GM10266 (cell line): ENCODE data around the gene NSMCE1.
"Not testable (repeated sequence)": the region's sequence is repeated elsewhere in the genome, so short reads cannot be mapped to it uniquely, and the experiment has no call there.

Experiments
- DNase-seq: peaks from one replicate; pipeline ENCODE4 v3.0.0; 2012; ENCODE audit errors: extremely low spot score
- TF ChIP-seq, protein P1 (sequence below): IDR thresholded peaks from 2 replicates; pipeline ENCODE4 v1.5.1; 2012; ENCODE audit warnings: mild to moderate bottlenecking, low read depth; ENCODE audit not compliant: control insufficient read depth, insufficient read depth; ENCODE audit errors: missing control alignments

NSMCE1 gene

DNA sequence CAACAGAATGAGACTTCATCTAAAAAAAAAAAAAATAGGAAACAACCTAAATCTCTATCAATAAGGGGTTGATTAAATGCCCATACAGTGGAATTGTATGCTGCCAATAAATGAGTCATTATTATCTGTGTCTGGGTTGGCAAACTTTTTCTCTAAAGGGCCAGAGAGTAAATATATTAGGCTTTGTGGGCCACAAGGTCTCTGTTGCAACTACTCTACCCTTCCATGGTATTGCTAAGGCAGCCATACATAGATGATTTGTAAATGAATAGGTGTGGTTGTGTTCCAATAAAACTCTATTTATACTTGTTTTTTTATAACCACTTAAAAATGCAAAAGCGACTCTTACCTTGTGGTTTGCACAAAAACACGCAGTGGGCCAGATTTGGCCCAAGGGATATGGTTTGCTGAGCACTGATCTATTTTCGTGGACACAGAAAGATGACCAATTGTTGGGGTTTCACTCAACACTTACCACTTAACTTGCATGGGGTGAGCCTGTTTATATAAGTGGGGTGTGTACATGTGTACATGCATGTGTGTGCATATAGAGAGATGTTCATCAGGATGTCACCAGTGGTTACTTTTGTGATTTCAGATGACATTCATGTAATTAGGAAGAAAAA is 32.8 kb upstream of the NSMCE1 start:
- TF ChIP-seq, protein P1, sequence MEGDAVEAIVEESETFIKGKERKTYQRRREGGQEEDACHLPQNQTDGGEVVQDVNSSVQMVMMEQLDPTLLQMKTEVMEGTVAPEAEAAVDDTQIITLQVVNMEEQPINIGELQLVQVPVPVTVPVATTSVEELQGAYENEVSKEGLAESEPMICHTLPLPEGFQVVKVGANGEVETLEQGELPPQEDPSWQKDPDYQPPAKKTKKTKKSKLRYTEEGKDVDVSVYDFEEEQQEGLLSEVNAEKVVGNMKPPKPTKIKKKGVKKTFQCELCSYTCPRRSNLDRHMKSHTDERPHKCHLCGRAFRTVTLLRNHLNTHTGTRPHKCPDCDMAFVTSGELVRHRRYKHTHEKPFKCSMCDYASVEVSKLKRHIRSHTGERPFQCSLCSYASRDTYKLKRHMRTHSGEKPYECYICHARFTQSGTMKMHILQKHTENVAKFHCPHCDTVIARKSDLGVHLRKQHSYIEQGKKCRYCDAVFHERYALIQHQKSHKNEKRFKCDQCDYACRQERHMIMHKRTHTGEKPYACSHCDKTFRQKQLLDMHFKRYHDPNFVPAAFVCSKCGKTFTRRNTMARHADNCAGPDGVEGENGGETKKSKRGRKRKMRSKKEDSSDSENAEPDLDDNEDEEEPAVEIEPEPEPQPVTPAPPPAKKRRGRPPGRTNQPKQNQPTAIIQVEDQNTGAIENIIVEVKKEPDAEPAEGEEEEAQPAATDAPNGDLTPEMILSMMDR = no peak
- DNase-seq = no peak

DNA sequence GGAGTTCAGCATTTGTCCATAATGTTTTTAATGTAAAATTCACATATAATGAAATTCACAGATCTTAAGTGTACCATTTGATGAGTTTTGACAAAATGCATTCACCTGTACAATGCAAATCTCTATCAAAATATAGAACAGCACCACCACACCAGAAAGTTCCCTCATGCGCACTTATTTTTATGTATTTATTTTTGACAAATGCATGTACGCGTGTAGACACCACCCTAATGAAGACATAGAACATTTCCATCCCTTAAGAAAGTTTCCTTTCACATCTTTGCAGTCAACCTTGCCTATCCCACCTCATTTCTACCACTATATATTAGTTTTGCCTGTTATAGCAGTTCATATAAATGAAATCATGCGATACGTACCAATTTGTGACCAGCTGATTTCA is 29.6 kb upstream of the NSMCE1 start:
- no peak for DNase-seq
- TF ChIP-seq, protein P1 = no peak

DNA sequence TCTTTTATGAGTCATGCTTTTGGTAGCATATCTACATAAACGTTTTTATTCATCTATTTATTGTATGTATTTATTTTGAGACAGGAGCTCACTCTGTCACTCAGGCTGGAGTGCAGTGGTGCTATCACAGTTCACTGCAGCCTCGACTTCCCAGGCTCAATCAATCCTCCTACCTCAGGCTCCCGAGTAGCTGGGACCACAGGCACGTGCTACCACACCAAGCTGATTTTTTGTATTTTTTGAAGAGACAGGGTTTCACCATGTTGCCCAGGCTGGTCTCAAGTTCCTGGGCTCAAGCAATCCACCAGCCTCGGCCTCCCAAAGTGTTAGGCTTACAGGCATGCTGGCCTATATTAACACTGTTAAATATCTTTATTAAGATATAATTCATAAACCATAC is 24.8 kb upstream of the NSMCE1 start:
- no peak for DNase-seq
- TF ChIP-seq, protein P1 = no peak

DNA sequence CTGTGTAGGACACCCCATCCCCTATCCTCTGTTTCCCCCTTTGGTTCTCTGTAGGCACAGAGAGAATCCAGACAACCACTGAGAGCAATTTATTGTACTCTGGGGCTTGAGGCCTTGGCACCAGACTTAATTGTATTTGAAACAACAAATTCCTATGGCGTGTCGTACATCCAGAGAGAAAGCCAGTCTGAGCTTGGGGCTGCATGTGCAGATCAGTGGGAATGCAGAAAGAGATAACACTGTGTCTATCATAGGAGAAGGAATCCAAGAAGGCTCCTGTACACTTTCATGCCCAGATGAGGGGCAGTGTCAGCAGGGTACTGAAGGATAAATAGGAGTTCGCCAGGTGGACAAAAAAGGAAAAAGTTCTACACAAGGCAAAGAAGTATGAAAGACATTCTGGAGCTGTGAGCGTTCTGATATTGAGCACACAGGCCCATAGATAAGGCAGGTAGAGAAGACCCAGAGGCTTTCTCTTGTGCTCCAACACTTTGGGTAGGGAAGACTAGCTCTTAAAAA is 23.2 kb upstream of the NSMCE1 start:
- DNase-seq = no peak
- TF ChIP-seq, protein P1 = no peak

DNA sequence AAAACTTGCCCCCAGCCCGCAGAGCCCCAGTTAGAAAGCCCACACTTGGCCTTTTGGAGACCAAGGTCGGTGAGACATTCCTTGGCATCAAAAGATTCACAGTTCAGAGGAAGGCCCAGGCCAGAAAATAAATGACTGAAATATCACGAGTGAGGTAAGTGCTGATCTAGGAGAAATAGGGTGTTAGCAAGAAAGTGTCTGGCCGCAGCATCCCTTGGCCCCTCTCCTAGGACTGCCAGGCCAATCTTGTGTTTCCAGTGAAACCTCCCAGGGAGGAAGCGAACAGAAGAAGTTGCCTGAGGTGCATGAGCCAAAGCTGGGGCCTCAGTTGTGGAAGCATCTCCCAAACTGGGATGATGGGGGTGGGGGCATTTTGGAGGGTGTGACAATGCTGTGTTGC is 22.5 kb upstream of the NSMCE1 start:
- DNase-seq = no peak
- TF ChIP-seq, protein P1 = no peak

DNA sequence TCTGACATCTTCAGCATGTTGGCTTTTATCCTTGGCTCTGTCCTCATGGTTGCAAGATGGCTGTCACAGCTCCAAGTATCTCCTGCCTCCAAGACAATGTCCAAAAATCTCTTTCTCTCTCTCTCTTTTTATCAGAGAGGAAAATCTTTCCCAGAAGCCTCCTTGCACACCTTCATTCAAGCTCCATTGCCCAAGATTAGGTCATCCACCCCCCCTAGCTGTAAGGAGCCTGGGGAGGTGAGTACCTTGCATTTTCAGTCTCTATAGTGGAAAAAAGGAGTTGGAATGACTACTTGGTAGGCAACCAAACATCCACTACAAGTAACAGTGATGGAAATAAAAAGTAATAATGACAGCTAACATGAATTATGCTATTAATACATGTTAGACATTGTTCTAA is 22.0 kb upstream of the NSMCE1 start:
- no peak for DNase-seq
- TF ChIP-seq, protein P1 = no peak

DNA sequence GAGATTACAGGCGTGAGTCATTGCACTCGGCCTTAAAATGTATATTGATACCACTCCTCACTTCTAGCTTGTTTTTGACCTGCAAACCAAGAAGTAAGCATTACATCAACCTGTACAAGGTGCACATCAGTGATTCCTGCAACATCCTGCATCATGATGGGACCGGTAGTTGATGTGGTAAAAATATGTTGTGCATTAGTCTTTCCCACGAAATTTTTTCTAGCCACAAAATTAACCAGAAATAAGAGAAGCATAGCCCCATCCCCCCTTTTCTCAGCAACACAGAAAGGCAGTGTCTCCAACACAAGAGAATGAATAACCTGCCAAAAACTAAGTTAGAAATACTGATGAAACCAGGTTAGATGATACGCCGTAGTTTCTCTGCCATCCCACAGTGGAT is 21.1 kb upstream of the NSMCE1 start:
- TF ChIP-seq, protein P1 = no peak
- DNase-seq = no peak

DNA sequence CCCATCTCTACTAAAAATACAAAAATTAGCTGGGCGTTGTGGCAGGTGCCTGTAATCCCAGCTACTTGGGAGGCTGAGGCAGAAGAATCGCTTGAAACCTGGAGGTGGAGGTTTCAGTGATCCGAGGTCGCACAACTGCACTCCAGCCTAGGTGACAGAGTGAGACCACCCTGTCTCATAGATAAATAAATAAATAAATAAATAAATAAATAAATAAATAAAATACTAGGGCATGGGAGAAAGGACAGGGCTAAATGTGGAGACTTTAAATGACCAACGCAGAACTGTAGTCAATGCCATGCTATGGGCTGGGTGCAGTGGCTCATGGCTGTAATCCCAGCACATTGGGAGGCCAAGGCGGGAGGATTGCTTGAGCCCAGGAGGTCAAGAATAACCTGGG is 19.7 kb upstream of the NSMCE1 start:
- not testable (repeated sequence) for DNase-seq
